GM19193 (cell line): ENCODE results near the gene C1QTNF5.

ENCODE experiments used
- POLR2A ChIP-seq: IDR thresholded peaks from 4 replicates; pipeline ENCODE4 v1.6.1; 2011; ENCODE audit not compliant: insufficient read depth, insufficient read length; ENCODE audit errors: extremely low read depth

C1QTNF5 gene, protein sequence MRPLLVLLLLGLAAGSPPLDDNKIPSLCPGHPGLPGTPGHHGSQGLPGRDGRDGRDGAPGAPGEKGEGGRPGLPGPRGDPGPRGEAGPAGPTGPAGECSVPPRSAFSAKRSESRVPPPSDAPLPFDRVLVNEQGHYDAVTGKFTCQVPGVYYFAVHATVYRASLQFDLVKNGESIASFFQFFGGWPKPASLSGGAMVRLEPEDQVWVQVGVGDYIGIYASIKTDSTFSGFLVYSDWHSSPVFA

DNA sequence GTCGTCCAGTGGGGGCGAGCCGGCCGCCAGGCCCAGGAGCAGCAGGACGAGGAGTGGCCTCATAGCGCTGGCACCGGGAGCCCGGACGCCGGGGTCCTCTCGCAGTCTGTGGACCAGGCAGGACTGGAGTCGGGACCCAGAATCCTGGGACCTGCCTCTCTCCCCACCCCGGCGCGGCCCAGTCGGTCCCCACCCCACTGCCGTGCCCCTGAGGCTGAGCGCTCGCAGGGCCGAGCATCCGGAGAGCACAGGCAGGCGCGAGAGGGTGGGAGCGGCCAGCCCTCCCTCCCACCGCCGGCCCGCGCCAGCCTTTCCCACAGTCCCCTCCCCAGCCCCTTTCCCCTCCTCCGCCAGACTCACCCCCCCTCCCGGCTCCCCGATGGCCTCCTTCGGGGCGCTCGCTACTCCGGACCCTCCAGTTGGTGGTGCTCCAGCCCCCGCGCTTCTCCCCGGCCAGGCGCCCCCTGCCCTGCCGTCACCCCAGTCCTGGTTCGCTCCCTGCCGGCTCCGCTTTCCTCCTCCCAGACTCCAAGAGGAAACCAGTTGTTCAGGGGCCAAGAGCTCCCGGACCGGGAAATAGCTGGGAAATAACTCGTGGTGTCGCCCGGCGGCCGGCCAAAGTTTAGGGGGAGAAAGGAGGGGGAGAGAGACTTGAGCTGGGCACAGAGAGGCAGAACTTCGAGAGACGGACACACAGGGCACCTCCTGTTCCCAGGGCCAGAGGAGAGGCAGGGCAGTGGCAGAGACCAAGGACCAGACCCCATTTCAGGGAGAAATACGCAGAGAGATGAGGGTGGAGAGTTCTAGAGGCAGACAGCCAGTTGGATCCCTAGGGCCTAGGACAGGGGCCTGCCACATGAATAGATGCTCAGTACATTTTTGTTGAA lies at the start of gene C1QTNF5:
C1QTNF5 (minus strand) TSS at position 549 of the 887 bp plus-strand sequence; CDS start at position 63, 486 bp downstream.
- no peak for TF ChIP-seq POLR2A

DNA sequence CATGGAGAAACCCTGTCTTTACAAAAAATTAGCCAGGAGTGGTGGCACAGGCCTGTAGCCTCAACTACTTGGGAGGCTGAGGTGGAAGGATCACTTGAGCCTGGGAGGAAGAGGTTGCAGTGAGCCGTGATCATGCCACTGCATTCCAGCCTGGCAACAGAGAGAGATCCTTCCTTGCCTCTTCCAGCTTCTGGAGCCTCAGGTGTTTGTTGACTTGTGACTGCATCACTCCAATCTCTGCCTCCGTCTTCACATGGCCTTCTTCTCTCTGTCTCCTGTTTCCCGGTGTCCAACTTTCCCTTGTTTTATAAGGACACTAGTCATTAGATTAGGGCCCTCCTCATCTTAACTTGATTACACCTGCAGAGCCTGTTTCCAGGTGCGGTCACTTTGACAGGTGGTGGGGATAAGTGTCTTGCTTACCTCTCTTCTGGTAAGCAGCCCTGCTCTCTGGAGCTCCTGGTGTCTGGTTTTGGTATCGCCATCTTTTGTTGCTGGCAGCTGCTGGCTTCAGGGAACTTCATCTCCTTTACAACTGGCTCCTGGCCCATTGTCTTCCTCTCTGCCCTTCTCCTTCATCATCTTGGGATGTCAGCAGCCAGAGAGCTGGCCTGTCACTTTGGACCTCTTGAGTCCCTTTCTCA lies 49.0 kb upstream of the C1QTNF5 start:
- no peak for TF ChIP-seq POLR2A

- no peak for TF ChIP-seq POLR2A
Measured at GRCh38 chr11:119388103-119388502, 47.4 kb upstream of the C1QTNF5 start.

DNA sequence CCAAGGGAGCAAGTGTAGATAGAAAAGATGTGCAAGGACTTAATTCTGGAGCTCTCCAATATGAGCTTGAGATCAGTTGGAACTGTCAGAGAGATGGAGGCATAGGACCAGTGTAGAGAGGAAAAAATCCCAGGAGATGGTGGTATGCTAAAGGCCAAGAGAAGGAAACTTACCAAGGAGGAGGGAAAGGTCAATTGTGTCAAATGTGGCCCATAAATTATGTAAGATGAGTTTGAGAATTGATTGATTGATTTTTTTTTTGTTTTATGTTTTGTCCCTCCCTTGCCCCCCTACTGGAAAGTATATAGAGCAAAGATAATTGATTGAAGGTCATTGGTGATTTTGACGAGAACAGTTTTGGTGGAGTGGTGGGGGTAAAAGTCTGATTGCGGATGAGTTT lies 43.6 kb upstream of the C1QTNF5 start:
- no peak for TF ChIP-seq POLR2A

DNA sequence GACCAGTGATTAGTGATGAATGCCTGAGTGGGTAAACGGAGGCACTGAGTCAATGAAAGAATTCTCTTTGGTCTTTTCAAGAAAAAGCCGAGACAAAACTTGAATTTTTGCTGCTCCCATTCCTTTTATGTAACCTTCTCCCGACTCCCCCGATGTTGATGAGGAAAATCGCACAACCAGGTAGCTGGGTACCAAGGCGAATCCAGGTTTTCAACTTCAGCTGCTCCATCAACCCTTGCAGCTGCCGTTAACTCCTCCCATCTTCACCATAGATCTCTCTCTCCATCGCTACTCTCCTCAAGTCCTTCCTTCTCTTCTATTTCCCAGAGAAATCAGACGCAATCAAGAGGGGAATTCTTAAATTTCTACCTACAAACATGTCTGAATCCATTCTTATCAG lies 41.4 kb upstream of the C1QTNF5 start:
- no peak for TF ChIP-seq POLR2A

- no peak for TF ChIP-seq POLR2A
Measured at GRCh38 chr11:119381181-119381988, 40.7 kb upstream of the C1QTNF5 start, which contains the start of gene USP2. Gene USP2 (minus strand): TSS chr11:119381690. CDS start chr11:119373480, 8,210 bp downstream.

DNA sequence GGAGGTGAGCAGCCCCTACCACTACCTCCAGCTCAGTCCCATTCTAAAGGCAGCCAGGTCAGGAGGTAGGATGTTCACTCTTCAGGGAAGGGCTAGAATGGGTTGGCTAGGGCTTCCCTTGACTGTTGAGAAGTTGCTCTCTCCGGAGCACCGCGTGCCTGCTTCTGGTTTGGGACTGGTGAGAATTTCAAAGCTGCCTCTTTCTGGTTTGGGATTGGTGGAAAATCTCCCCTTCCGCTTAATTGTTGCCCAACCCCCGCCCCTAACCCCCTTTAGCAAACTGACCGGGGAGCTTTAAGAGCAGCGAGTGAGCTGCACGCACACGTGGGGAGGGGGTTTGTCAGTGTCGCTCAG lies 40.1 kb upstream of the C1QTNF5 start:
- no peak for TF ChIP-seq POLR2A

- TF ChIP-seq POLR2A = no peak
Measured at GRCh38 chr11:119380160-119380826, 39.6 kb upstream of the C1QTNF5 start.

DNA sequence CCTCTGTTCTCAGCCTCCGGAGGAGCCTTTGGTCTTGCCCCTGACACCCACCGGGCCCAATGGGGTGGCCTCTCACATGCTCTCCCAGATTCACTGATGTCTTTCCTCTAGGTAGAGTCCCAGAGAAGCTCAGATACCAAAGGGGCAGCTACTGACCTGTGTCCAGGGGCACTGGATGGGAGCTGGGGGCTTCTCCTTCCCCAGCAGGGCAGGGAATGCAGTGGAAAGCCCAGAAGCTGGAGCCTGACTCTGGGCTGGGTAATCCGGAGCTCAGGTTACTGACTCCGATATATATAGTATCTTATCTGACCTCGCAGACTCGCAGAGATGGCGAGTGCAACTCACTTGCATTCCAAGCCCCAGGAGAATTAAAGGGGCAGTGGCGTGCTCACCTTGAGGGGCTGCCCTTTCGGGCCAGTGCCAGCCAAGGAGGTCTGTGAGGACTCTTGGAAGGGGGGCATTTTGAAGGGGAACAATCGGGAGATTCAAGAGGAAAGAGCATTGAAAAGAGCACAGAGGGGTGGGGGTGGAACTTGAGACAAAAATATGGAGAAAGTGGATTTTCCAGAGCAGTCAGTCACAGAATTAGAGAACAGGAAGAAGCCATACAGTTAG lies 38.3 kb upstream of the C1QTNF5 start:
- no peak for TF ChIP-seq POLR2A

DNA sequence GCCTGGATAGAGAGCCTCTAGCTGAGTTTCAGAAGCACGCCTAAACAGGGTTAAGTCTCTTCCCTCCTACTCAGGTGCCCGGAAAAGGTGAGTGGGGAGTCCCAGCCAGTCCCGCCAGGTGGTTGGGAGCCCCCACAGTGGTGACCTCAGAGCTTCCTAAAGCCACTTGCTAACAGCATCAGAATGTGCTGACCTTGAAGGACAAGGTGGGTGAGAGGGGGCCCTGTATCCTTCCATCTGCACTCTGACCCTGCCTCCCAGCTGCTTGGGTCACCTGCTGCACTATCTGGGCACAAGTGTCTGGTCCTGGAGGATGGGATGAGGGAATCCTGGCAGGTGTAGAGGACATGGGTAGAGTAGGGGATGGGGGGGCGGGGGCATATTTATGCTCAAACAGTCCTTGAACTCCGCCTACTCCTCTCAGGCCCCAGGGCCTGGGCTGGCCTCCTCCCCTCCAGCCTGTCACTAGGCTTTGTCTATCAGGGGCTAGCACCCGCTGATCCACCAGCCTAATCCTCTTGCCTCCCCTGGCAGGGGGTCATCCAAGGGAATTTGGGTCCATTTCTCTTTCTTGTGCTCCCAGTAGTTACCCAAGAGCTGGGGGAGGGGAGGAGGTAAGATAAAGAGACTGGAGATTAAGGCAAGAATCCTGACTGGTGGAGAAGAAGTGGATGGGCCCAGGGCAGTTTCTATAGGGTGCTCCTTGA lies 37.4 kb upstream of the C1QTNF5 start:
- no peak for TF ChIP-seq POLR2A

GRCh38 chr11:119377112-119377901 lies 36.6 kb upstream of the C1QTNF5 start:
- no peak for TF ChIP-seq POLR2A

GRCh38 chr11:119376197-119376847 lies 35.6 kb upstream of the C1QTNF5 start:
- no peak for TF ChIP-seq POLR2A
